GM21619 (cell line): ENCODE measurements around the gene TMEM45A.
"Not testable (repeated sequence)": the region's sequence is repeated elsewhere in the genome, so short reads cannot be mapped to it uniquely, and the experiment has no call there.

Experiments
- ATAC-seq: cut with Tn5 transposase; IDR thresholded peaks from one replicate; pipeline ENCODE4 v1.9.1; 2021; ENCODE audit not compliant: unreplicated experiment

TMEM45A gene

DNA sequence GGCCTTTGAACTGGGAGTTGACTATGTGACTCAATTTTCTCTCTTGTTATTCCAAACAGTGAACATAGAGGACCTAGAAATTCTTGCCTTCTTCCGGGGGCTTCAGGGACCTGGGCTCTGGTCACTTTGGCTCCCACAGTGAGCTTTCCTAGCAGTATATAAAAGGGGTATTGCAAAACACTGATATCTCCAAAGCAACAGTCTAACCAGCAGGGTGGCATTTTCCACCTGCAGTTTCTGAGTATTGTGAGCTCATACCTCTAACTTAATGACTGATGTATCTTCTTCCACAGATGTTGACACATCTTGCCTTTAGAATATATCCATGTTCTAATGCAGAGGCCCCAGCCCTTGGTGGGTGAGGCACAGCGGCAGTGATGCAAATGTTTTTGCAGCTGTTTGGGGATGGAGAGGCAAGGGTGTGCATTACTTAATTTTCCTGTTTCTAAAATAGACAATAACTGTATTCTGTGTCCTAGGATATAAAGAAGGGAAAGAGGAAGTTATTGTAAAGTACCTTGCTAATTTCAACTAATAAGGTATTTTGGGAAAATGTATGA is 71.3 kb downstream of the TMEM45A start:
- no peak for ATAC-seq

DNA sequence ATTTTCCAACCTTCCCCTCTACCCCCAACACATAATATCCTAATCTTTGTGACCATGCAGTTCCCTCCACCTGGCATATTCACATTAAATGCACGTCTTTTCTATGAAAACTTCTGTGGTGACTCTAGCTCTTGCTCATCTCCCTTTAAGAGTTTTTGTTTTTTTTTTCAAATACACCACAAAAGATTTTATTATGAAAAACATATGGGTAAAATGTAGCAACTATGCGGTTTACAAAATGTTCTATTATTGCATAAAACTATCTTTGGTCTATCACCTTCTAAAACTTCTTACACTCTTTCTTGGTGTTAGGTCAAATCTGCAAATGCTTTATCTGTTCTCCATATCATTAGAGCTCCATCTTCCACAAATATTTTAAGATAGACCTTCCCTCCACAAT is 78.4 kb downstream of the TMEM45A start:
- no peak for ATAC-seq

DNA sequence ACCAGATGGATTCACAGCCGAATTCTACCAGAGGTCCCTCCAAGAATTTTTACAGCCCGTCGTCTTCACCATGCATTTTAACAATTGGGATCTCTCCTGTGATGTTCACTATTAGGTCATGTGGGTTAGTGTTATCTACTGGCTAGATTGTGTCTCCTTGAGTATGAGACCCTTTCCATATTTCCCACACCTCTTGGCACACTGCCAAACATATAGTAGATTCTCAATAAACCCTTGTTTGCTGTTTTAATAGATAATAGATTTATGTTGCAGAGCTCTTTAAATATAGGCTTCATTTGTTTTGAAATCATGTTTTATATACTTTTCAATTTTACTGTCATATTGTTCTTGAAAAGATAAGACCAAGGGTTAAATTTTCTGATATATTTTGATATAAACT is 82.1 kb downstream of the TMEM45A start:
- no peak for ATAC-seq

DNA sequence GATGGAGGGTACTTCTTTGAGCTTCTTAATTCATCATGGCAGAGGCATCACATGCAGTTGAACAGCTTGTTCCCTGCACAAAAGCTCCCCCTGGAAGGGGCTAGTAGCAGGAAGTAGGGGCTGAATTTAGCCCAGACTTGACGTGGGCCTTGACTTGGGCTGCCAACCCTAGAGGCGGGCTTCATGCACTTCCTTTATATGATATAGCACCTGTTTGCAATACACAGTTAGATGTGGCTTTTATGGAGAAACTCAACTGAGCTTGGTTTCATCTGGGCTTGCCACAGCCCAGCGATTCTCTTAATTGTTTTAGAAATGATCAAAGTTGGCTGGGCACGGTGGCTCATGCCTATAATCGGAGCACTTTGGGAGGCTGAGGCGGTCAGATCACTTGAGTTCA is 83.3 kb downstream of the TMEM45A start:
- ATAC-seq, result no peak

DNA sequence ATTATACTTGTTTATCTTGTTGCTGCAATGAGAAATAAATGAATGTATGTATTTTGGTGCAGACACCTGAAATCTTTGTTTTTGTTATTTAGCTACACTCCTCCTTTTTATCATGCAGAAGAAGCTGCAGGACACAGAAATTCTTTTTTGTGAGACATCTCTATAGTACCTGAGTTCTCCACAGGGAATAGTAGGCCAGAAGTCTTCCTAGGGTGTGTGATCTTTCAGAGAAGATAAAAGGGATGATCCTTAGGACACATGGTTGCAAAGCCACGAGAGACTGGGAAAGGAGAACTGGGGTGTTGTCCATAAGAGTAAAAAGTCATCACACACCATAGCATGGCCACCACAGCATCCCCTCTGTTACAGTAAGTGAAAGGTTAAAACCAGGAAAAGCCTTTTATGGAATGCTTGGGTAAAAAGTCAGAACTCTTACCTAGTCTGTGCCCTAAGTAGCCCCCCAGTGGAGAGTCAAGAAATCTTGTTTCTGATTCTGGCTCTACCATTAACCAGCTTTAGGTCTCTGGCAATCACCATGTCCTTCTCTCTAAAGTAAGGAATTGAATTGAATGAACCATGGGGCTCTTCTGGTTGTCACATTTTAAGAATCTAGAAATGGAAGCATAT is 85.1 kb downstream of the TMEM45A start:
- no peak for ATAC-seq

GRCh38 chr3:100578646-100579045 is 86.2 kb downstream of the TMEM45A start:
- ATAC-seq, result no peak

DNA sequence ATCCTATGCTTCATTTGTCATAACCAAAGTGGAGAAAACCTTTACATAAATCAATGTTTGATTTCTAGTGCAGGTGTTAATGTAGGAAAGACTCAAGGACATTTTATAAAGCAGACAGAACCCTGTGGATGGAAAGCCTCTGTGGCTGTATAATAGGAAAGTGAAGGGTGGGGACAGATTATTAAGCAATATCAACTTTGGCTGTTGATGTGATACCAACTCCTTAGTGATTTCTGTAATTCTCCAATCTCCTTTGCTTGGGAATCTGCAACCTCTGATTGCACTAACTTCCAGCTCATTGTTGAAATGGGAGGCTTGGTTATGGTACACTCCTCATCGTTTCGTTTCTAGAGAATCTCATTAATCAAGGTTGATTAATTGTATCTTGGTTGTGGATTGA is 87.7 kb downstream of the TMEM45A start:
- no peak for ATAC-seq

DNA sequence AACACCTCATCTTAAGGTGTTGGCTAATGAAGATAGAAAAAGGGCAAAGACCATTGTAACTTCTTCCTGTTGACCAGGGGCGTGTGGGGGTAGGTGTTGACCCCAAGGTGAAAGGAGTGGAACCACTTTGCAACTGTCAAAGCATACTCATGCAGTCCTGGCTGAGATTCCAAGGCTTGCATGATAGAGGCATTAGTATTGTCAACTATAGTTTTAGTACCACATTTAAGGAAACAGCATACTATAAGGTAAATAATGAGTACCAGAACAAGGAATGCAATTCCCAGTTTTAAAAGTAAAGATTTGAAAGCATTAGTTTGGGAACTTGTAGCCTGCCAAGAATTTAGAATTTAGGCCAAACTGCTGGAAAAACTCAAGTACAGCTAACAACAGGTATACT is 89.2 kb downstream of the TMEM45A start:
- ATAC-seq, result no peak

GRCh38 chr3:100582157-100582556 is 89.7 kb downstream of the TMEM45A start:
- ATAC-seq, result not testable (repeated sequence)

- no peak for ATAC-seq
These were observed 91.8 kb downstream of the TMEM45A start for GRCh38 chr3:100584101-100584660.

GRCh38 chr3:100586832-100587231 is 94.4 kb downstream of the TMEM45A start:
- no peak for ATAC-seq

DNA sequence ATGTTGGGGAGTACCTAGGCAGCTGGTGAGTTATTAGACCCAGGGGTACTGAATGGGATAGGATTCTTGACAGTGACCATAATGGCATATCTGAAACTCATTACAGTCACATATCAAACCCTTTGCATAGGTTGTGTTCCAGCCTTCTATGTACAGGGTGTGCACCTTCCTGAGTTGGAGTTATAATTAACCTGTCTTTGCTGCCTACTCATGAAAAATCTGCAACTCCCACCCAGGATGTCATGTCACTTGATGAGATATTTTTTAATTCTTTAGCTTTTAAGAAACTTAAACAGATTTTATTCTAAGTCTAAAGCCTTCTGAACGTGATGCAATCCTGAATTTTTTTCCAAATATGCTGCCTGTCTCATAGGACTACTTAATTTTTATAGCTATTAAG is 95.8 kb downstream of the TMEM45A start:
- no peak for ATAC-seq

GRCh38 chr3:100590114-100590839 is 97.9 kb downstream of the TMEM45A start:
- peak; percentile 91 for ATAC-seq

DNA sequence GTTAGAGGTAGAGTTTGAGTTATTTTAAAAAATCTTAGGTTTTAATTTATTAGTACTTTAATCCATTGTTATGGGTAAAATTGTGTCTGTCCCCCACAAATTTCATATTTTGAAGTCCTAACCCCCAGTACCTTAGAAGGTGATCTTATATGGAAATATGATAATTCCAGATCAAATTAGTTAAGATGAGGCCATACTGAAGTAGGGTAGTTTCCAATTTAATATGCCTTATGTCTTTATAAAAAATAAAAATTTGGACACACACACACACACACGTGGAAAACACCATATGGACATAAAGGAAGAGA is 98.4 kb downstream of the TMEM45A start:
- no peak for ATAC-seq

- ATAC-seq, result no peak
These were observed 99.0 kb downstream of the TMEM45A start for GRCh38 chr3:100591411-100591810.

- ATAC-seq, result no peak
These were observed 108.0 kb downstream of the TMEM45A start for GRCh38 chr3:100600181-100601042.

DNA sequence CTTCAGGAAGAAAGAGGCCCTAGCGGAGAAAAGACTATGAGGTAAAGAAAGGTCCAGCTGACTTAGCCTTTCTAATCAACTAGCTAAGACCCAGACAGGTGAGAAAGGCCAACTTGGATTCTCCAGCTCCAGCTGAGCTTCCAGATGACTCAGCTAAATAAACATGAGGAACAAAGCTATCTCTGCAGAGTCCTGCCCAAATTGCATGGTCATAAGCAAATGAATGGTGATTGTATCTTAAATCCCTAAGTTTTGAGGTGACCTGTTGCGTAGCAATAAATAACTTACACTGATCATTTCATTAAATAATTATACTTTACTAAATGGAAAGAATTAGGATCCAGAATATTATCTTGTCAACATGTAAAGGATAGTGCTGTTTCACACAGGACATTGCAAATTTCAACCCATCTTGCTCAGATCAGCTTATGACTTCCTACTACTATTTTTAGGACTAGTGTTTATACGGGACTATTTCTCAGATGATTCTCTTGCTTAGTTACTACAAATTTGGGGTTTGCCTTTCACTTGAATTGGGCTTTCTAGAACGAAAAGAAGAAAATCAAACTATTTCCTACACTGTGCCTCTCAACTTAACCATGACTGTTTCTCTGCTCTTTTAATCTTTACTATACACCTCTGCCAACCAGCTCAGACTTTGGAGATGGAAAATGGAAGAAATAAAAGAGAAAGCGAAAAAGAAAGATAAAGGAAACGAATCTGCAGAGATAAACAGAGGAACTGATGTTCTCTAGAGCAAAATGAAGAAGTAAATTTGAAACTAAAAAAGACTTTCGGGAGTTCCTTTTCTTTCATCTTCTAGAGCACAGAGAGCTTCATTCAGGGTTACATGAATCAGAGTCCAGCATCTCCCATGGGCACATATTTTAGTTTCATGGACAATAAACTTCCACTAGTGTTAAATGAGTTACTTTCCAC is 110.4 kb downstream of the TMEM45A start:
- peak; percentile 43 for ATAC-seq

DNA sequence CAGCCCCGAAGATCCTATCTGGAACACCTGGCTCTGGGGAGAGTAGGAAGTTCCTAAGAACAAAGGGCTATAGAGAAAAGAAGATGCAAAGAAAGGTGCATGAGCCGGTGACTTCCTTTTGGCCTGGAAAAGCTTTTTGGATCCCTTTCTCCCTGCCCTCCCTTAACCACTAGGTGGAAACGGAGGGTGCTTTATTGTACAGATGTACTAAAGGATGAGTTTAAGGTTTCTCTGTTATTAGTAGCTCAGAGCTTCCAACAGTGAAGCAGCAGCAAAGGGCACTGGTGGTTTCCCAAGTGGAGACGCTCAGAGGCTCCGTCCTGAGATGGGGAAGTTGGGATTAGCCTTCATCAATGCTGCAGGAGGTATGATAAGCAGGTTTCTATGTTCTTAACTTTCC is 111.0 kb downstream of the TMEM45A start:
- ATAC-seq, result peak; percentile 35

GRCh38 chr3:100605358-100605757 is 112.9 kb downstream of the TMEM45A start:
- ATAC-seq, result no peak

- peak; percentile 70 for ATAC-seq
These were observed 114.6 kb downstream of the TMEM45A start for GRCh38 chr3:100606894-100607512.
